Stimulated activated CD4-positive, alpha-beta T cell treated with anti-CD3 and anti-CD28 coated beads, Interleukin-1b, Interleukin-23, amount 100 ng/mL, for 24 hours (primary cell): ENCODE results near the gene ADGRL1.
"Not testable (repeated sequence)": the region's sequence is repeated elsewhere in the genome, so short reads cannot be mapped to it uniquely, and the experiment has no call there.

Experiments
- DNase-seq, 4 experiments: peaks; one replicate each; pipeline ENCODE4 v3.0.0-alpha.2; 2020; ENCODE audit warnings: low read depth in 4 of 4, low spot score in 1 of 4

The ADGRL1 gene

GRCh38 chr19:14164082-14164481 lies 41.9 kb downstream of the ADGRL1 start:
- DNase-seq, result no peak

GRCh38 chr19:14162871-14163297 lies 43.1 kb downstream of the ADGRL1 start:
- no peak for DNase-seq

DNA sequence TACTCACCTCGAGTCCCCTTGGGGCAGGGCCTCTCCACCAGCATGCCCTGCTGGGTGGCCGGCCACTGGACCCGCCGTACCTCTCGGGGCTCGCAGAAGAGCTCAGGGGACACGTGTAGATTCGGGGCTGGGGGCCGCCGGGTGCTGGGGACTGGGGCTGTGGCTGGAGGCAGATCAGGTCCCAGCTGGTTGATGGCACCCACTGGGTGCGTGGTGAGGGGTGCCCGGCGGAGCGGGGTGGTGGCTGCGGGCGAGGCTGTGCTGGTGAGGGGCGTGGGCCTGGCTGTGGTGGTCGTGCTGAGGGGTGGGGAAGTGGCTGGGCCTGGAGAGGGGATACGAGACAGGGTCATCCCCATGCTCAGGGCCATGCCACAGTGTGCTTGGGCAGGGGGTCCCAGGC lies 44.7 kb downstream of the ADGRL1 start:
- DNase-seq, result no peak

- DNase-seq, result no peak
Measured at GRCh38 chr19:14160017-14160703, 45.8 kb downstream of the ADGRL1 start.

DNA sequence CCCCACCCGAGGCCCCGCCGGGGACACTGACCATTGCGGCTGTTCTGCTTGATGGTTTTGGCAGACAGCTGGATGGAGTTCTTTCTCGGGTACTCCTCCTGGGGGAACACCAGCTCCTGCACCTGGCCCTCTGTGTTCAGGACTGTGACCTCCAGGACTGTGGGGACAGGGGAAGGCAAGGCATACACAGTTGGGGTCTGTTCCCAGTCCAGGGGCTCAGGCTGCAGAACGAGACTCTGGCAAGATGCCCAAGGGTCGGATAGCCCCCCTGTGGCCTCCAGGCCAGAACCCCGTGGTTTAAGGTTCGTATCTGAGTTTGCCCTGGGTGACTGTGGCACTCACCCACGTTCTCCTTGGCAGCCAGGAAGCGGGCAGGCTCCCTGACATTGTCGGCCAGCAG lies 46.9 kb downstream of the ADGRL1 start:
- no peak for DNase-seq

GRCh38 chr19:14158276-14159023 lies 47.5 kb downstream of the ADGRL1 start:
- no peak for DNase-seq

GRCh38 chr19:14156971-14157717 lies 48.8 kb downstream of the ADGRL1 start:
- no peak for DNase-seq

DNA sequence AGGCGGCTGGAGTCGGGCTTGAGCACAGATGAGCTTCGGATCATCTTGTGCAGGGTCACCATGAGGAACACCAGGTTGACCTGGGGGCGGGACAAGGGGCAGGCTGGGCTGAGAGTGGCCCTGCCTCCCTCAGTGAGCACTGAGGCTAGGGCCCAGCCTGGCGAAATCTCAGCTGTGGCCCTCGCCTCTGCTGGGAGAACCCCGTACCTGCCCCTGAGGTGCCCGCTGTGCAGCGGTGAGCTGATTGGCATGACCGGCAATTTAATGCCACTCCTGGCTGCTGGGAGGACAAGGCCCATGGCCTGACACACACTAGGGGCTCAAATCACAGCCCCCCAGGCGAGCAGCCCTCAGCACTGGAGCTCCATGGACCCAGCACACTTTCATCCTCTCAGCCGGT lies 49.8 kb downstream of the ADGRL1 start:
- no peak for DNase-seq

DNA sequence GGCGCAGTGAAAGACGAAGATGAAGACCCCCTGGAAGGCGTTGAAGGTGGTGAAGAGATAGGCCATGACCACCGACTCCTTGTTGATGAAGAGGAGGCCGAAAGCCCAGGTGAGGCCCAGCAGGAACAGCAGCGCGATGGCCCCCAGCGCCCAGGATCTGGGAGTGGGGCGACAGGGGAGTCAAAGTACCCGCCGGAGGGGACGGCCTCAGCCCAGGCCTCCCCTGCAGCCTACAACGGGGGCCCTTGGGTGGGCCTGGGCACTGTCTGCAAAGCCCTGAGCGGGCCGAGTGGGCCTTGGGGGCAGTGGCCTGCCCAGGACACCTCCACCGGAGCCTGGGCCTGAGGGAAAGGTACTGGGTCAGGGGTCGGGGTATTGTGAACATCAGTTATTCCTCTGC lies 50.6 kb downstream of the ADGRL1 start:
- no peak for DNase-seq

DNA sequence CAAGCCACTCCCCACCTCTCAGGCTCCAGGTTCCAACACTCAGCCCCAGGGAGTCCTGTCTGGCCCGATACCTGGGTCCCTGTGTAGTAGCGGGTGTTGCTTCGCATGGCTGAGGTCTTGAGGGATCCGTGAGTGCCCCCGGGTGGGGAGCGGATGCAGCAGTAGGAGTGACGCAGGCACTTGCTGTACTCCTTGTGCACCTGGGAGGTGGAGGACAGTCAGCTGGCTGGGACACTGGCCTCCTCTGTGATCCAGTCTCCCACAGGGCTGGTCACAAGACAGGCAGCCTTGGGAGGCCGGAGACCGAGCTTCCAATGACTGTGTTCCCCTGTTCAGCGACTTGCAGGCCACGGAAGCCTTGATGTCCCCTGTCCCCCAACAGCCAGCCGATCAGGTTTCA lies 53.3 kb downstream of the ADGRL1 start:
- DNase-seq, result no peak

GRCh38 chr19:14150770-14151661 lies 55.0 kb downstream of the ADGRL1 start:
- no peak for DNase-seq

GRCh38 chr19:14150041-14150769 lies 55.8 kb downstream of the ADGRL1 start:
- no peak for DNase-seq

- peak in 1 of 4 experiments; percentile 15 for DNase-seq
Measured at GRCh38 chr19:14149509-14149994, 56.4 kb downstream of the ADGRL1 start.

- DNase-seq, result no peak
Measured at GRCh38 chr19:14148751-14149410, 57.1 kb downstream of the ADGRL1 start.

DNA sequence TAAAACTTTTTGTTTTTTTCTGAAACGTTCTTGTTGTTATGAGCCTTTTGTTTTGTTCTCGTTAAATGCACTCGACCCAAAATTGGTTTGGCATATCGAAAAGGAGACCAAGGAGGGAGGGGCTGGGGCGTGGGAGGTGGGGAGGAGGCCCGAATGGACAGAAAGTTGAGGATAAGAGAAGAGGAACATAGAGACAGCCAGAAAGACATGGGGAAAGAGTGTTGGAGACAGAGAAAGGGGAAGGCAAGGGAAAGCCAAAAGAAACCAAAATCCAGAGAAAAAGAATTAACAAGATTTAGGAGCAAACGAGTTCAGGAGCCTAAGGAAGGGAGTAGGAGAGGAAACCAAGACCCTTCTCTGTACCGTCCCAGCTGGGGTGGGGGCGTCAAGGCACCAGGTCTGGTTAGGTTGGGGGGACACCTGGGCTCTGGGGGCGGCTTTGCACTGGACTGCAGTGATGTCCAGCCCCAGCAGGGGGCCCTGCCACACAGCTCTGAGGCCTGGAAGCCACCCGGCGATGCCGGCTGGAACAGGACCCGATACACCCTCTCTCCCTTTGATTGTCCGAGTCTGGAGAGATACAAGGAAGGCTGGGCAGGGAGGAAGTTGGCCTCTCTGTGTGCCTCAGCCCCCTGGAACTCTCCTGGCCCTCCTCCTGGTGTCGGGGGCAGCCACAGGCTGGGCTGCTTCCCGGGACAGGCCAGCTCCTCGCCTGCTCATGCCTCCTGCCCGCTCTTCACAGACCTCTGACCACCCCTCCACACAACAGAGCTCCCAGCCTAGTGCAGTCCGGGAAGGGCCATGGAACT lies 58.0 kb downstream of the ADGRL1 start:
- DNase-seq, result peak in 2 of 4 experiments; percentile 25 to 32

DNA sequence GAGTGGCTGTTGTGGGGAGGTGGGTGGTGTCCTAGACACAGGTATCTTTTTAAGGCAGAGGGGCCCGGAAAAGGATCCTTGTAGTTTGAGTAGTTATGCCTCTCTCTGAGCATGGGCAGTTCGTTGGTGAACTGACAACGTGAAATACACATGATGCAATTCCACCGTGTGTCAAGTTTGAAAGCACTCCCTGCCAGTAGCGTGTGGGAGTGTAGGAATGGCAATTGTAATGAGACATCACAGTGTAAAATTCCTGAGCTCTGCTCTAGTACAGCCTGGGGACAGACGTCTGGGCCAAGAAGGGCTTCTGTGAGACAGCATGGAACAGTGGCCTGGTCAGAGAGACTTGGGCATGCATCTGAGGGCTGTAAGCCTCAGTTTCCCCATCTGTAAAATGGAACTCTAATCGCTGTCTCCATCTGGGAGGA lies 59.2 kb downstream of the ADGRL1 start:
- no peak for DNase-seq

GRCh38 chr19:14146169-14146568 lies 59.8 kb downstream of the ADGRL1 start:
- DNase-seq, result not testable (repeated sequence)

GRCh38 chr19:14145381-14145780 lies 60.6 kb downstream of the ADGRL1 start:
- no peak for DNase-seq
